HEK293 (cell line): ENCODE measurements around the gene TIGD7.

Experiments
- GLIS1 ChIP-seq: fragments of 450-650 bp; formaldehyde crosslinking; IDR thresholded peaks from 2 replicates; pipeline ENCODE4 v1.5.1; 2016; ENCODE audit warnings: missing biosample characterization, missing genetic modification characterization
- KLF1 ChIP-seq: fragments of 450-650 bp; formaldehyde crosslinking; IDR thresholded peaks from 2 replicates; pipeline ENCODE4 v1.5.1; 2016; ENCODE audit warnings: missing biosample characterization, missing genetic modification characterization
- KLF8 ChIP-seq: fragments of 450-650 bp; formaldehyde crosslinking; IDR thresholded peaks from 2 replicates; pipeline ENCODE4 v1.5.1; 2016; ENCODE audit warnings: missing biosample characterization, missing genetic modification characterization
- KLF9 ChIP-seq: fragments of 450-650 bp; formaldehyde crosslinking; IDR thresholded peaks from 2 replicates; pipeline ENCODE4 v1.5.1; 2016; ENCODE audit warnings: missing biosample characterization, missing genetic modification characterization, low read depth
- MYNN ChIP-seq: fragments of 450-650 bp; formaldehyde crosslinking; IDR thresholded peaks from 2 replicates; pipeline ENCODE4 v1.5.1; 2016; ENCODE audit warnings: missing biosample characterization, missing genetic modification characterization, borderline replicate concordance
- RBAK ChIP-seq: fragments of 450-650 bp; formaldehyde crosslinking; IDR thresholded peaks from 2 replicates; pipeline ENCODE4 v1.5.1; 2016; ENCODE audit warnings: missing biosample characterization, missing genetic modification characterization
- REPIN1 ChIP-seq: fragments of 450-650 bp; formaldehyde crosslinking; IDR thresholded peaks from 2 replicates; pipeline ENCODE4 v1.5.1; 2017; ENCODE audit warnings: missing biosample characterization, missing genetic modification characterization, low read depth
- SCRT2 ChIP-seq: fragments of 450-650 bp; formaldehyde crosslinking; IDR thresholded peaks from 2 replicates; pipeline ENCODE4 v1.5.1; 2016; ENCODE audit warnings: missing biosample characterization, missing genetic modification characterization
- SETDB1 ChIP-seq: IDR thresholded peaks from one replicate; pipeline ENCODE4 v1.6.1; 2017; ENCODE audit warnings: mild to moderate bottlenecking, low read length, moderate library complexity, mixed read lengths; ENCODE audit not compliant: insufficient read length
- SP7 ChIP-seq: fragments of 450-650 bp; formaldehyde crosslinking; IDR thresholded peaks from 2 replicates; pipeline ENCODE4 v1.5.1; 2016; ENCODE audit warnings: missing biosample characterization, missing genetic modification characterization
- TSHZ1 ChIP-seq: fragments of 450-650 bp; formaldehyde crosslinking; IDR thresholded peaks from 2 replicates; pipeline ENCODE4 v1.5.1; 2016; ENCODE audit warnings: missing biosample characterization, missing genetic modification characterization, borderline replicate concordance
- ZEB2 ChIP-seq: fragments of 450-650 bp; formaldehyde crosslinking; IDR thresholded peaks from 2 replicates; pipeline ENCODE4 v1.5.1; 2016; ENCODE audit warnings: missing biosample characterization, missing genetic modification characterization
- ZNF140 ChIP-seq: fragments of 450-650 bp; formaldehyde crosslinking; IDR thresholded peaks from 2 replicates; pipeline ENCODE4 v1.5.1; 2016; ENCODE audit warnings: missing biosample characterization, missing genetic modification characterization
- ZNF157 ChIP-seq: fragments of 450-650 bp; formaldehyde crosslinking; IDR thresholded peaks from 2 replicates; pipeline ENCODE4 v1.5.1; 2016; ENCODE audit warnings: missing biosample characterization, missing genetic modification characterization
- ZNF19 ChIP-seq: fragments of 450-650 bp; formaldehyde crosslinking; IDR thresholded peaks from 2 replicates; pipeline ENCODE4; 2016; ENCODE audit warnings: missing biosample characterization, missing genetic modification characterization, low read depth
- ZNF23 ChIP-seq: fragments of 450-650 bp; formaldehyde crosslinking; IDR thresholded peaks from 2 replicates; pipeline ENCODE4 v1.5.1; 2016; ENCODE audit warnings: missing biosample characterization, missing genetic modification characterization, borderline replicate concordance
- ZNF26 ChIP-seq: fragments of 450-650 bp; formaldehyde crosslinking; IDR thresholded peaks from 2 replicates; pipeline ENCODE4 v1.5.1; 2016; ENCODE audit warnings: missing biosample characterization, missing genetic modification characterization
- ZNF266 ChIP-seq: fragments of 450-650 bp; formaldehyde crosslinking; IDR thresholded peaks from 2 replicates; pipeline ENCODE4 v1.5.1; 2016; ENCODE audit warnings: missing biosample characterization, missing genetic modification characterization, low read depth
- ZNF280C ChIP-seq: fragments of 450-650 bp; formaldehyde crosslinking; IDR thresholded peaks from 2 replicates; pipeline ENCODE4 v1.5.1; 2016; ENCODE audit warnings: missing biosample characterization, missing genetic modification characterization
- ZNF350 ChIP-seq: fragments of 450-650 bp; formaldehyde crosslinking; IDR thresholded peaks from 2 replicates; pipeline ENCODE4 v1.5.0; 2017; ENCODE audit warnings: missing biosample characterization, mild to moderate bottlenecking, missing genetic modification characterization
- ZNF398 ChIP-seq: fragments of 450-650 bp; formaldehyde crosslinking; IDR thresholded peaks from 2 replicates; pipeline ENCODE4 v1.5.1; 2017; ENCODE audit warnings: missing biosample characterization, missing genetic modification characterization
- ZNF404 ChIP-seq: fragments of 450-650 bp; formaldehyde crosslinking; IDR thresholded peaks from 2 replicates; pipeline ENCODE4 v1.5.1; 2017; ENCODE audit warnings: missing biosample characterization, missing genetic modification characterization
- ZNF514 ChIP-seq: fragments of 450-650 bp; formaldehyde crosslinking; IDR thresholded peaks from 2 replicates; pipeline ENCODE4 v1.5.1; 2016; ENCODE audit warnings: missing biosample characterization, missing genetic modification characterization
- ZNF521 ChIP-seq: fragments of 450-650 bp; formaldehyde crosslinking; IDR thresholded peaks from 2 replicates; pipeline ENCODE4 v1.5.1; 2017; ENCODE audit warnings: missing biosample characterization, mild to moderate bottlenecking, missing genetic modification characterization
- ZNF530 ChIP-seq: fragments of 450-650 bp; formaldehyde crosslinking; IDR thresholded peaks from 2 replicates; pipeline ENCODE4 v1.5.1; 2016; ENCODE audit warnings: low read depth, missing biosample characterization, missing genetic modification characterization
- ZNF555 ChIP-seq: fragments of 450-650 bp; formaldehyde crosslinking; conservative IDR thresholded peaks from 2 replicates; pipeline ENCODE4 v1.5.1; 2017; ENCODE audit warnings: missing biosample characterization, mild to moderate bottlenecking, missing genetic modification characterization, inconsistent platforms
- ZNF585B ChIP-seq: fragments of 450-650 bp; formaldehyde crosslinking; IDR thresholded peaks from 2 replicates; pipeline ENCODE4 v1.5.1; 2016; ENCODE audit warnings: missing biosample characterization, missing genetic modification characterization
- ZNF645 ChIP-seq: fragments of 450-650 bp; formaldehyde crosslinking; IDR thresholded peaks from 2 replicates; pipeline ENCODE4; 2016; ENCODE audit warnings: missing biosample characterization, missing genetic modification characterization
- ZNF692 ChIP-seq: fragments of 450-650 bp; formaldehyde crosslinking; IDR thresholded peaks from 2 replicates; pipeline ENCODE4 v1.5.1; 2016; ENCODE audit warnings: missing biosample characterization, missing genetic modification characterization
- ZNF777 ChIP-seq: fragments of 450-650 bp; formaldehyde crosslinking; IDR thresholded peaks from 2 replicates; pipeline ENCODE4 v1.5.1; 2017; ENCODE audit warnings: missing biosample characterization, missing genetic modification characterization, borderline replicate concordance

The TIGD7 gene

GRCh38 chr16:3328104-3328503 lies 22.9 kb upstream of the TIGD7 start (continued):
- TF ChIP-seq TSHZ1 (tag by site-specific recombination) (no peak), ZNF530 (tag by site-specific recombination) (no peak), ZNF585B (tag by site-specific recombination) (no peak), SETDB1 (no peak), ZNF157 (tag by site-specific recombination) (no peak), MYNN (tag by site-specific recombination) (no peak), ZNF404 (tag by site-specific recombination) (no peak), ZNF280C (tag by site-specific recombination) (no peak), SCRT2 (tag by site-specific recombination) (no peak), ZNF26 (tag by site-specific recombination) (no peak), ZNF398 (tag by site-specific recombination) (0 out of 2 replicates have a peak, but pooled peaks have one; percentile 18), ZNF23 (no peak), KLF8 (no peak), ZNF350 (no peak), RBAK (tag by site-specific recombination) (no peak), ZNF555 (no peak), SP7 (tag by site-specific recombination) (no peak), GLIS1 (tag by site-specific recombination) (no peak), REPIN1 (tag by site-specific recombination) (no peak), KLF9 (tag by site-specific recombination) (no peak), ZNF521 (no peak), ZNF692 (no peak), ZNF140 (tag by site-specific recombination) (no peak), ZNF514 (tag by site-specific recombination) (no peak), KLF1 (tag by site-specific recombination) (no peak), ZNF645 (tag by site-specific recombination) (no peak), ZNF777 (no peak), ZNF19 (tag by site-specific recombination) (no peak), ZNF266 (no peak), ZEB2 (tag by site-specific recombination) (no peak)
